SW 1271 (cell line): Measurements from ENCODE around the gene DENND1A.

Experiments
- DNase-seq, 2 experiments: peaks; one replicate each; lab custom pipeline; 2025; lab: John Stamatoyannopoulos, UW

DENND1A gene

DNA sequence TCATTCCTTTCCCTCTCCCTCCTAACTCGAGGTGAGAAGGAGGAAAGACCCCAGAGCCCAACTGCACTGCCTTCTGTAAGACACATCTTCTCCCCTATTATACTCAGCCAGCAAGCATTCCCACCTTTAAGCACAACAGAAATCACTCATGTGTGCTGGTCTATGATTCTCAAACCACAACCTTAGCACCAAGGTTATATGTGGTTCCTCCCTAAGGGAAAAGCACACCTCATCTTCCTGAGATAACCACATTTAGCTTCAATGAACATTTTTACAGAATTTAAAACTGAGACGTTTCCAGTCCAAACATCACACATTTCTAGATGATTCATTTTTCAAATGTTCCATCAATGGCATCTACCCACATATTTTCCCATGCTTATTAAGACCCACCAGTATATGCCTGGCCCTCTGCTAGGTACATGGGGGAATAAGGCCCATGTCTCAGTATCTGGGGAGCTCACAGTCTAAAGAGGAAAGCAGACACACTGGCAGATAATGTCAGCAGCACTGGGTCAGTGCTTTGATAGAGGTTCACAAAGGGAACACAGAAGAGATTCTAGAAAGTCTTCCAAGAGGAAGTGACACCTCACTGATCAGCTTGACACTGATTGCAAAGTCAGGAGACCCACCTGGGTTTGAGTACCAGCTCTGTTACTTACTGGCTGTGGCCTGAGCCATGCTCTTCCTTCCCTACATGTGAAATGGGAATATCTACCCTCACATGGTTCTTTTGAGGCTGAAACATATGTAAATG lies 245.4 kb downstream of the DENND1A start:
- no peak for DNase-seq

DNA sequence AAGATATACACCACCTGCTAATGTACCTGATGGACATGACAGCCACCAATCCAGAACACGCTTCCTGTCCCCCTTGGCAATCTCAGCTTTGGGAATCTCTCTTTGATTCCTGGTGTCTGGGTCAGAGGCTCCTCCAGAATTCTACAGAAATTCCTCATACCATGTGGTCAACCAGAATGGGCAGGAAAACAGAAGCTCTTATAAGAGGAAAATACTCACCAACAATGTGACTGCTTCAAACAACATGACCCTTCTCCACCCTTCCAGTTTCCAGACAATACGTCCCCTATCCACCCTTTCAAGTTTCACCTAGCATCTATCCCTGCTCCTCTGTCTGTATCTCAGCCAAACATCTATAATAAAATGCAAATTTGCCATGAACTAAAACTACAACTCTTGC lies 247.2 kb downstream of the DENND1A start:
- no peak for DNase-seq

DNA sequence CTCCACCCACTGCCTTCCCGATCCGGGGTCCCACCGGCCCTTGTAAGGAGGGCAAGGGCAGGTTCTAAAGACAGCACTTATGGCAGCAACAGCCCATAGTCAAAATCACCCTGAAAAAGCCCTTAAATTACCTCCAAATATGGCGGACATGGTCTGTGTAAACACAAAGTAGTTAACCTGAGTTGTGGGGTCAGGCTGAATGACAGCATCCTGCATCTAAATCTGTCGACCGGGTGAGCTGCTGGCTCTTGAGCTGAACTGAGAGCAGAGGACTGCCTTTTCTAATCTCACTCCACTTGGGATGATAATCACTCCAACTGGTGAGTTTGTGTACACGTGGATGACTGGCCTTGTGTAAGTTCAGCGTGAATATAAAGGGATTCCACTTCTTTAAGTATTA lies 249.6 kb downstream of the DENND1A start:
- no peak for DNase-seq

DNA sequence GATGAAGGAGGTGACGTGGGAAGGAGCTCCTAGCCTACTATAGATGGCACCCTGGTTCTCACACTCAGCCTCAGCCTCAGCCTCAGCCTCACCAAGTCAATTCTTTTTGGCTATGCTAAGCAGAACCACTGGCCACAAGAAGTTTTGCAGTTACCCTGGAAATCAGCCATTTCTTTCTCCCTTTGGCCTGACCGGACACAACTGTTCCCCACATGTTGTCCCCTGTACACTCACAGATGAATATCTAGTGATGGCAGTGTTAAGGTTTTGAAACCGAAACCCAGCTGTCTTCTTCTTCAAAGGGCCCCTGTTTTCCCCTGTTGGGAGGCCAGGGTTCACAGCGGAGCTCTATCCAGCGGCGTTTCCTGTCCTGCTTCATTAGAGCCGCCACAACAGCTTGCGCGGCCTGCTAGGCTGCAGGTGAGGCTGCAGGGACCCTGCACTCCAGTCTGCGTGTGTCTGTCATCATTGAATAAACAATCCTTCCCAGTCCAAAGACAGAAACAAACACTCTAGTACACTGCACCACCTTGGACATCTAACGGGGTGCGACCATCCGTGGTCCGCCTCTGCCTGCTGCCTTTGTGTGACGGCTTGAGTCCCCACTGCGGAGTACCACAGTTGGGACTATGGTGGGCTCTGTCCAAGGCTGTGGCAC lies 250.5 kb downstream of the DENND1A start:
- no peak for DNase-seq

DNA sequence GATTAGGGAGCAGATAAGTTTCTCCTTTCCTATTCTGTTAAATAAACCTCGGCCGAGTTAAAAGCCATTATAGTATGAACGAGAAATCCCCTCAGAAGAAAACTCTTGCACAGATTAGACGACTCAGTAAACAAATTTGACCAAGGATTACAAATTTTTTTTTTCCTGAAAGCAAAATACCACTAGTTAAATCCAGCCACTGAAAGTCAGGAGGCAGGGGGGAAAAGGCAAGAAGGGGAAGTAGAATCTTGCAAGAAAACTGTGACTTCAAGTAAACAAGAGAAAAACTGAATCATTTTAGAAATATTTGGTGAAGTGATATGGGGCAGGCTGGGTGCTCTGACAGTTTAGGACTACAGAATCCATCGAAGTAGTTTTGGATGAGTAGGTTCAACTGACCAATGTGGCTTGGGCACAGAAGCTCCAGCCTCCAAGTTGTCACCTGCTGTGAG lies 251.0 kb downstream of the DENND1A start:
- DNase-seq = no peak

DNA sequence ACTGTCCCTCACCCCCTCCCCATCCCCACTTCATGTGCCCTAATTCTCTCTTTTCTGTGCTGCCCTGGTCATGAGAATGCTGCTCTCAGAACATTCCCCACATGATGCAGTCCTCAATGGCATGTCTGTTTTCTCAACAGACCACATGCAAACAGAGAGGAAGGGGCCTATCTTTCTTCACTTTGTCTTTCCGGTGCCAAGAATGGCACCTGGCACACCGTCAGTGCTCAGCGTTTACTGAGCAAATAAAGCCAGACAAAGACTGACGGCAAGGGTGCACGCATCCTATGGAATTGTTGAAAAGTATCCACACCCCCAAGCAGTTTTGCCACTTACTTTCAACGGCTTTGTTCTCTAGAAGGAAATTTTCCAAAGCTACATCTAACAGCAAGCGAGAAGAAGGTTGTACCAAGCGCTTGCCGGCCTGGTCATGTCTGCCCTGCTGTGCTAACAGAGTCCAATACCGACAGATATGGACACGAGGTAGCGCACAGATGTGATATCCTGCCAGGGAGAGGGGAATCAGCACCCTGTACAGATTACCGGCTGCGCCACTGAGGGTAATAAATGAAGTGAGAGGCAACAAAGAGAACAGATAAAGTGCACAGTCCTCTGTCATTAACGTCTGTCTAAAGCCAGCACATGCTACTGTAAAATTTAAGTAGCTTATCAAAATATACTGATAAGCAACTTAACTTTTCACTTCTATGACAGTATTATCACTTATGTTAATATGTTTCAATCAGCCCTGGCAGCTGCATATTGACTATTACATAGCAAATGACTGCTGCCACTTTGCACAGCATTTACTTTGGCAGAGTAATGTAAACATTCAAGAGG lies 251.7 kb downstream of the DENND1A start:
- no peak for DNase-seq

DNA sequence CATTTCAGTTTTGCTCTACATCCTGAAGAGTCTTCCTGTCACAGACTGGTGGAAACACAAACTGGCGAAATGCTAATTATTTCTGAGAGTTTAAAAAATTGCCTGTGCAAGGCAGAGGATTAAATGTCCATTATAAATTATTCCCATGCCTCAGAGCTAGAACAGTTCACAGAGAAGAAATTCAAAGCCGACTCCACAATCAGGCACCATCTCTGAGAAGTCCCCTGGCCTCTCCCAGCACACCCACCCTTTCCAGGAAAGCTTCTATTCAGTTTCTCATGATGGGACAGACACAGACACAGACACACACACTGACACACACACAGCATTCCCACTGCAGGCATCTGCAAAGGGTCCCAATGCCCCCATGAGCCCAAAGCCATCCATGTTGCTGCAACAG lies 253.1 kb downstream of the DENND1A start:
- no peak for DNase-seq

DNA sequence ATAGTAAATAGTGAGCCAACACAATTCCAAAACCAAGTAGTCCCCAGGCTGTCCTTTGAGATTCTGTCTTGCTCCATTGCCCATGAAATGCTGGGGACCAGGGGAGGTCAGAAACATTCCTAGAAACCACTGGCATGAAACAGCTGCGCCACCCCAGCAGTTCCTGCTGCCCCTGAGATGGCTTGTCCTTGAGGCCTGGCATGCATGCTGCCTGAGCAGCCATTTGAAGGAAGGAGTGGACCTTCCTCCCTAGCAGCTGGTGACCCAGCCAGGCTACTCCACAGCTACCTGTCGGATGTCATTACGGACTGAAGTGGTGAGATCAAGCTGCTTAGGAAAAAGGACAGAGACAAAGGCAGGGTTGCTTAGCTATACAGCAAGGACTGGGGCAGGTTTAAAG lies 260.6 kb downstream of the DENND1A start:
- DNase-seq = no peak

DNA sequence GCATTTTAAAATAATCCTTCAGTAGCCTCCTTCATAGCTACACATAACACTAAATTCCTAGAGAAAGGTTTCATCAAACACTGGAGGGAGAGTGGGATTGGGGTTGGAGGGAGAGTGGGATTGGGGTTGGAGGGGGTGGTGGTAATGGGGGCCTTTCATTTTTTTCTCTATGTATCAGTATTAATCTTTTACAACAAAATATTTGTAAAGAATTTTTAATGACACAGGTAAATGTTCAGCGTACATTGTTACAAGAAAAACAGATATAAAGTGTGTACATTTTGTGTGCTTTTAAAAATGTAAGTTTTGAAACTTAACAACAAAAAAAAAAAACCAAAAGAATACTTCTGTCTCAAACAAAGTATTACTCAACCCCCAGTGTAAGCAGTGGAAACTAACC lies 266.4 kb downstream of the DENND1A start:
- no peak for DNase-seq

DNA sequence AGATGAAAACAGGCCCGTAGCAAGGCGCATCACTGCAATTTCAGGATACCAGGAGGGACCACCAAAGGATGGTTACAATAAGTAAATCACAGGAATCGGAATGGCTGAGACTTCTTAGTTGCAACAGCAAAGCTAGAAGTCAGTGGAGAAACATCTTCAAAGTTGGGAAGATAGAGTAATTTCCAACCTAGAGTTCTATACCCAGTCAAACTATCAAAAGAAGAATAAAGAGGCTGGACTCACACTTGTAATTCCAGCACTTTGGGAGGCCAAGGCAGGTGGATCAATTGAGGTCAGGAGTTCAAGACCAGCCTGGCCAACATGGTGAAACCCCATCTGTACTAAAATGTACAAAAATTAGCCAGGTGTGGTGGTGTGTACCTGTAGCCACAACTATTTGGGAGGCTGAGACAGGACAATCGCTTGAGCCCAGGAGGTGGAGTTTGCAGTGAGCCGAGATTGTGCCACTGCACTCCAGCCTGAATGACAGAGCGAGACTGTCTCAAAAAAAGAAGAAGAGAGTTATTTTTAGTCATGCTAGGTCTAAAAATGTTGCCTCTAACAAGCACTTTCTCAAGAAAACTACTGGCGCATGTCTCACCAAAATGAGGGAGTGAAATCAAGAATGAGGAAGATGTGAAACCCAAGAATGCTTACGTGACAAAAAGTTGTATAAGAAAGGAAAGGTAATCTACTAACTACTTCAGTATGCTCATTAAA lies 267.7 kb downstream of the DENND1A start:
- DNase-seq = no peak

DNA sequence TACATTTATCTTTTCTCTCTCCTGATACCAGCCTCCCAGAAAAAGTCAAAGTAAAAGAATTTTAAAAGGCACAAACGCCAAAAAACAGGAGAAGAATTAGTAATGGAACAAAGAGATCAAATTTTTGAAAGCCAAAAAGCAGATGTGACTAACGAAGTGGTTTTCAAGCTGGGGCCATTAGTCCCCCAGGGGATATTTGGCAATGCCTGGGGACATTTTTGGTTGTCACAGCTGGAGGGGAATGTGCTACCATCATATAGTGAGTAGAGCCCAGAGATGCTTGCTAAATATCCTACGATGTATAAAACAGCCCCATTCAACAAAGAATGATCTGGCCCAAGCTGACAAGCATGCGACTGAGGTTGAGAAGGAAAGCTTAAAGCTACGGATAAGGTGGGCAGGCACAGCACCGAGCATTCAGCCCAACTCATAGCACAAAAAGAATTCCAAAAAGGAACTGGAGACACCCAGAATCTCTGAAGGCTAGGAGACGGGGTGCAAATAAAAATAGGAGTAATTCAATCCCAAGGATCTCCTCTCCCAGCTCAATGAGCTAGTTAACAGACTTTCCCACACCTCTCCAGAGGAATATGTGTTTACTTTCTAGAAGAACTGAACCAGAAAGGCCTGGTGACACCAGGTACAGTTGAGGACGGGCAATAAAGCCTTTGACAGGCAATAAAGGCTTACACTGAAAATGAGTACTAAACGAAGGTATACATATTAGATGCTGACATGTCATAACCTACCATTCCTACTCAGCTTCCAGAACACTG lies 269.0 kb downstream of the DENND1A start:
- no peak for DNase-seq

DNA sequence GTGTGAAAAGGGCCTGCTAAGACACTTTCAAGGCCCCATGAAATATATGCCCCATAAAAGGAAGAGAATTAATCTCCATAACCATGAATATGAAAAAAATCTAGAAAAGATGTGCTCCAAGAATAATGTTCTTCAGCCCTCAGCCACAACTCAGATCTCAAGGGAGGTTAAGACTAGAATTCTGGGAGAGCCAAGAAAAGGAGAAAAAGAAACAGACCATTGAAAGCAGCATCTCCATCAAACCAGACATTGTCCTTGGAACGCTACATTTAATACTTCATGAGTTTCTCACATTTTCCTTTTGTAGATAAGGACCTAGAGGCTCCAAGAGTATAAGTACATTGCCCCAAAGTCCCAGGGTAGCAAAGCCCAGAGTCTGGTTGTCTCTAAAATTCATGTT lies 270.6 kb downstream of the DENND1A start:
- DNase-seq = no peak

DNA sequence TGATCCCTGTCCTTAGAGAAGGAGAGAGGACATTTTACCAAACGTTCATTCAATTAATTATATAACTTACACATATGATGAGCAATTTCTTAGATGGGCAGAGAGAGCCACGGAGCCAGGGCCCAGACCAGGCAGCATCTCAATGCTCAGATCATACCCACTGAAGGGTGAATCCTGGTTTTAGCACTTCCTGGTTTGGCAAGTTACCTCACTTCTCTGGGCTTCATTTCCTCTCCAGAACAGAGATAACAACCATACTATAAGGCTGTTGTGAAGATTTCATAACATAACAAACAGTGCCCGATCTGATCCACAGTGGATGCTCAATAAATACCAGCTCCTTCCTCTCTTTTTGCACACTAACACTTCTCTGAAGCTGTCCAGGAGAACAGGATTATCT lies 271.1 kb downstream of the DENND1A start:
- no peak for DNase-seq

DNA sequence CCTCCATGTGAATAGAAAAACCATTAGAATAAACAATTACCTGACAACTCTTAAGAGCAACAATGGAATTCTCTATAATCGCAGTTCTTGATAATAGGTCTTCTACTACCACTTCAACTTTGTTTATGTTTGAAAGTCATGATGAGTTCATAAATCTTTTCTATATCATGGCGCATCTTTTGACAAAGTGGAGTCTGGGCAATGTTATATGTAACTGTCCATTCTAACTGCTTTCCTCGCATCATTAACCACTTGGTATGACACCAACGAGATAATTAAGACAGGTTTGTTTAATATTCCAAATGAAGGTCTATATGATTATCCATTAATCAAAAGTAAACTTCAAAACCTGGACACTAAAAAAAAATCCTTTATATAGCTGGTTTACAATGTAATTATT lies 272.0 kb downstream of the DENND1A start:
- DNase-seq = no peak

DNA sequence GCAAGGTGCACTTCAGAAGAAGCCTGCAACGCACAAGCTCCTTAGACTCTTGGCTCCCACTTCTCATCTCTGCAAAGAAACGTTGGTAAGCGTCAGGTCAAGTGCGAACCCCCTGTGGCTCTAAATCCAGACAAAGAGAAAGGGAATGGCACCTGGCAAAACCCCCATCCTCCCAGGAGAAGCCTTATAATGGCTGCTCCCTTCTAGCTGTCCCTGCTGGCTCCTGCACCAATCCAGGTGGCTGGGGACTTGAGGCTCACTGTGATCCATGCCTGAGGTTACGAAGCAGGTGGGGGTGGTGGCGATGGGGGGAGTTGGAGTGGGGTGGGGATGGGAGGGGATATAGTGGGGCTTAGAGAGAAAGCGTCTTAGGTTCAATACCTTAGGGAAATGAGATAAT lies 272.8 kb downstream of the DENND1A start:
- DNase-seq = no peak

DNA sequence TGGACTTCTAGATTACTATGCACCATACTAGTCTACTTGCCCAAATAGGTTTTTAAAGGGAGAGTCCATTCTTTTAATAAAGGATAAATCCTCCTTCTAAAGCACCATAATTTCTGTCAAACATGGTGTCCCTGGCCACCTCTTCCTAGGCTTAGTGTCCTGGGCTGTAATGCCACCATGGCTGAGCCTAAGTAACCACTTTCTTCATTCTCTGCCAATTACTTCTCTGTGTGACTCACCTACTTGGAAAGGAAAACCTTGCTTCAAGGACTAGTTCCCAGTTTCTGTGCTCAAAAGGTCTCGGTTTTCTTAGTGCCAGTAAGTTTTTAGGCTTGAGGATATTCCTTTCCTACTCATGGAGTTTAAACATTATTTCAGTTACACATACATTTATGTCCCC lies 273.4 kb downstream of the DENND1A start:
- DNase-seq = no peak

DNA sequence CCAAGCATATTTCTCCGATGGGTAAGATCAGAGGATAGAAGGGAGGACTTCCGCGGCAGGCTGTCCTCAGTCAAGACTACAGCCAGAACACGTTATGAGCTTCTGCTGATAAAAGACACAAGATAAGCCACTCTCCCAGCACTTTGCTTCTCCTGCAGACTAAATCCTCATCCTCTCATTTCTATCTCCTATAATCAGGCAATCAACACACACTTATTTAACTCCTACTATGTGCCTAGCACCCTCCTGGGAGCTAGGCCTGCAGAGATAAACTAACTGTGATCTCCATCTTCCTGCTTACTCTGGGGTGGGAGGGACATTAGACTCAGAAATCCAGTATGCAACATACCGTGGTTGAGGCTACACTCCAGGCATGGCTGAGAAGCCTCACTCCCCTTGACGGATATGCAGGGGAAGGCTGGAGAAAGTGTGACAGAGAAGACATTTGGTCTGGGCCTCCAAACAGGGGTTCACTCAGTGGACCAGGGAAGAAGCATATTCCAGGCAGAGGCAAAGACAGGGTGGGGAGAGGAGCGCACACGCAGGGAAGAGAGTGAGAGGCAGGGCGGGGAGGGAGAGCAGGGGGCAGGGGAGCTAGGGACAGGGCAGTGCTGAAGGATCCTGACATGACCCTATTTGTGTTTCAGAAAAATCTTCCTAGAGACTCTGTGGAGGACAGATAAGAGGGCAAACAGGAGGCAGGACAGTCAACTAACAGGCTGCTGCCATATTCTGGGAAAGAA lies 274.1 kb downstream of the DENND1A start:
- DNase-seq = no peak

DNA sequence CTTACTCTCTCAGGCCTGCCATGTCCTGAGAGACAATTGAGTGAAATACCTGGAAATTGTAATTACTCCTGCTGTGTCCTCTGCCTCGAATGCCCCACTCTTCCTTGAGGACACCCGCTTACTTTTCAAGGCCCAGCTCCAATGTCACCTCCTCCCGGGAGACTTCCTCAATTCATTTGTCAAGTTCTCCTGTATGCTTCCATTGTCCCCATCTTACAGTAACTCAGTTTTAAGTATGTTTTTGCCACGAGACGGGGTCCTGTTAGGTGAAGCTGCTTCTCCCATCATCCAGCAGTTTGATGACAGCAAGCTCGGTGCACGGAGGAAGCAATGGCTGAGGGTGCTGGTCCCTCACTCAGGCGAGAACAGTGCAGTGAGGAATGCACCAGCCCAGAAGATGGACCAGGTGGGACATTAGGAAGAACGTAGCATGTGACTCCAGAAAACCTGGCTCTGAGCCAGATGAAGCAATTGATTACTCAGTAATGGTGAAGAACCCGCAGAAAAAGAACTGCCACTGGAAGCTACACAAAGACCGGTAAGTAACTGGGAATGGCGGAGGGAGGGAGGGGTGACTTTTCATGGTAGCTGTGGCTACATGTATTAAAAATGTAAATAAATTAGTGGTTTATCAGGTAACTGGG lies 274.8 kb downstream of the DENND1A start:
- DNase-seq = no peak

DNA sequence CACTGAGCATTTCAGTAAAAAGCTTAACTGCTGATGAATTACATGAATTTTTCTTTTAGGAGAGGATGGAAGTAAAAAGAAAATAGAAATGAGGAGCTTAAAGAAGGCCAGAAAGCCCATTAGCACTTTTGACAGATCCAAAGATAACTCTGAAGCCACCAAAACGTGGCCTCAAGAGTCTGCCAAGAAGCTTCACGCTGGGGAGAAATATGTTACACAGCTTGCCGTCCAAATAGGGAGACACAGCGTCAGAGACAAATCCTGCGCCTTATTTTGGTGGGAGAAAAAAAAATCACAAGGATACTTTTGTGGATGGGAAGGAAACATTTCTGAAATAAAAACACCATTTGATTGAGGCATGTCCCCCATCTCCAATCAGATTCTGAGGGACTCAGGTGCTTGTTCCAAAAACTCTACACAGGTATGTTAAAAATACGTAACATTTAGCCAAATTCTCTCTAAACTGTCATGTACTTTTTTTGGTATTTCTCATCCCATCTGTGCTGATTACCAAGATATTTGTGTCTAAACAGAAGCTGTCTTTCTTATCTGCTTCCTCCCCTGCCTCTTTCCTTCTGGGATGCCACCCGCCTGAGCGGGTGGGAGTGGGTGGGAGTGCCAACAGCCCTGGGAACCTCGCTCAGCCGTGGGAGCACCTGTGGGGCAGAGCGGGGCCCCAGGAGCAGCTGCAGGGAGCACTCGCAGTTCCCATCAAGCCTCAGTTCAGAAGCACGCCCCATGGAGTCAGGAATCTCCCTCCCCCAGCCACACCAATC lies 275.5 kb downstream of the DENND1A start:
- DNase-seq = no peak
